GM18868 (cell line): ENCODE data around the gene TXNDC11.
A peak's percentile ranks its signal among the peaks of the same experiment; 100 is the strongest.

Experiments used
- ATAC-seq: cut with Tn5 transposase; IDR thresholded peaks from one replicate; pipeline ENCODE4 v1.9.1; 2021; ENCODE audit warnings: mild to moderate bottlenecking, moderate library complexity; ENCODE audit not compliant: unreplicated experiment

The TXNDC11 gene

GRCh38 chr16:11676799-11677198 is 65.9 kb downstream of the TXNDC11 start:
- ATAC-seq: no peak

GRCh38 chr16:11675561-11676511 is 66.8 kb downstream of the TXNDC11 start:
- no peak for ATAC-seq

GRCh38 chr16:11674818-11675560 is 67.7 kb downstream of the TXNDC11 start:
- ATAC-seq: no peak

GRCh38 chr16:11674001-11674817 is 68.4 kb downstream of the TXNDC11 start:
- ATAC-seq: no peak

- no peak for ATAC-seq
Measured at GRCh38 chr16:11673091-11674000, 69.3 kb downstream of the TXNDC11 start.

GRCh38 chr16:11672206-11673090 is 70.2 kb downstream of the TXNDC11 start:
- no peak for ATAC-seq

GRCh38 chr16:11671676-11672075 is 71.0 kb downstream of the TXNDC11 start:
- ATAC-seq: no peak

- no peak for ATAC-seq
Measured at GRCh38 chr16:11671271-11671670, 71.4 kb downstream of the TXNDC11 start.

- no peak for ATAC-seq
Measured at GRCh38 chr16:11670171-11671131, 72.2 kb downstream of the TXNDC11 start.

- no peak for ATAC-seq
Measured at GRCh38 chr16:11669380-11670146, 73.1 kb downstream of the TXNDC11 start.

- no peak for ATAC-seq
Measured at GRCh38 chr16:11668623-11669379, 73.9 kb downstream of the TXNDC11 start.

GRCh38 chr16:11667824-11668622 is 74.6 kb downstream of the TXNDC11 start, which contains the start of gene SNN:
TSS of gene SNN (plus strand) at chr16:11668455. CDS start at chr16:11676060, 7,605 bp downstream.
- peak; percentile 70 for ATAC-seq

GRCh38 chr16:11667221-11667823 is 75.3 kb downstream of the TXNDC11 start:
- ATAC-seq: no peak

GRCh38 chr16:11666103-11667055 is 76.3 kb downstream of the TXNDC11 start:
- ATAC-seq: no peak
